Measurements from ENCODE around the gene TEN1.
A peak's percentile ranks its signal among the peaks of the same experiment; 100 is the strongest.

The TEN1 gene

DNA sequence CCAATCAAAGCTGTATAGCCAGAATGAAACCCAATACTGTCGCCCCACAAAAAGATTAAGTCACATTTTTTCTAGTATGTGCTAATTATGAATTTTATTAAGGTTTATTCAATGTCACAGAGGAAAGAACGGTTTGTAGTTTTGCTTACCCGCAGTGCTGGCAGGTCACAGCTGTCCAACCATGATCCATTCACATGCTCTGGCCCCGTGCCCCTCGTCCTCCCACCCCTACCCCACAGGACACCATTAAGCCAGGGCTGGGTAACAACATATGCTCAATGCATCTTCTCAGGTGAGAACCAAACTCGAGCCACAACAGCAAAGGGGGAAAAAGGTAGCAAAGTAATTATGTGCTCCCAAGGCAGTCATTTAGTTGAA is 37.6 kb upstream of the TEN1 start:
- TF ChIP-seq, protein P1, sequence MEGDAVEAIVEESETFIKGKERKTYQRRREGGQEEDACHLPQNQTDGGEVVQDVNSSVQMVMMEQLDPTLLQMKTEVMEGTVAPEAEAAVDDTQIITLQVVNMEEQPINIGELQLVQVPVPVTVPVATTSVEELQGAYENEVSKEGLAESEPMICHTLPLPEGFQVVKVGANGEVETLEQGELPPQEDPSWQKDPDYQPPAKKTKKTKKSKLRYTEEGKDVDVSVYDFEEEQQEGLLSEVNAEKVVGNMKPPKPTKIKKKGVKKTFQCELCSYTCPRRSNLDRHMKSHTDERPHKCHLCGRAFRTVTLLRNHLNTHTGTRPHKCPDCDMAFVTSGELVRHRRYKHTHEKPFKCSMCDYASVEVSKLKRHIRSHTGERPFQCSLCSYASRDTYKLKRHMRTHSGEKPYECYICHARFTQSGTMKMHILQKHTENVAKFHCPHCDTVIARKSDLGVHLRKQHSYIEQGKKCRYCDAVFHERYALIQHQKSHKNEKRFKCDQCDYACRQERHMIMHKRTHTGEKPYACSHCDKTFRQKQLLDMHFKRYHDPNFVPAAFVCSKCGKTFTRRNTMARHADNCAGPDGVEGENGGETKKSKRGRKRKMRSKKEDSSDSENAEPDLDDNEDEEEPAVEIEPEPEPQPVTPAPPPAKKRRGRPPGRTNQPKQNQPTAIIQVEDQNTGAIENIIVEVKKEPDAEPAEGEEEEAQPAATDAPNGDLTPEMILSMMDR (IDR thresholded peaks at IDR 0.05): no peak
- no peak for DNase-seq (ENCODE audit: low spot score)
- Histone ChIP-seq H3K4me3 (peak overlapping the region; percentile 90), H3K27ac (peak overlapping the region in 1 of 2 donors; percentile 88)

DNA sequence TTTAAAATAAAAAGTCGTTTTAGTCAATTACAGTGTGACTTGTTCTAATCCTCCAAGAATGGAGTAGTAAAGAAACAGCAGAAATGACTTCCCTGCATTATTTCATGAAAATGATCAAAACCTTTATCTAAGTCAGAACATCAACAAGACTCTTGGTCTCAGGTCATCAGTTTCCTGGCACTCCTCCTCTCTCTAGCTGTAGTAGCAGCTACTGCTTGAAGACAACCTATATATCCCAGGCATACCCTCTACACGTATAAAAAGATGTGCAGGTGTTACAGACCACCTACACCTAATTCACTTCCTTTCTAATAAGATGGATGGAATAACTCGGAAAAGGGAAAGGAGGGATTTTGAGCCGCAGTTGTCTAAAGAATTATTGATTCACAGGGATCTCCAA is 36.6 kb upstream of the TEN1 start:
- H3K27ac ChIP-seq: no peak overlapping the region

DNA sequence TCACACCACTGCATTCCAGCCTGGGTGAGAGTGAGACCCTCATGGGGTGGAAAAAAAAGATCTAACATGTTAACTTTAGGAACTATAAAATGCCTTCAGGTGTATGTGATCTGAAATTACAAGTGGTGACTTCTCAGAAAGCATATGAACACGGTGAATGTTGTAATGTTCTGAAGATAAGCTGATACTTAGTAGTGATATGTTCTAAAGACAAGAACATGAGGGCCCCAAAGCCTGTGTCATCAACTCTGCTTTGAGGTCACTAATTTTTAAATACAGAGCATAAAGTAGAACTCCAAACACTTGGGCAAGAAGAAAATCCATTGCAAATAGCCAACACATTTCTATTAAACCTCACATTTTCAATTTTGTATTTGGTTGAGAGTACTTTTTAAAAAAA is 35.5 kb upstream of the TEN1 start:
- H3K27ac ChIP-seq: no peak overlapping the region
- DNase-seq (ENCODE audit: low spot score): no peak
- TF ChIP-seq, protein P1 (IDR thresholded peaks at IDR 0.05): no peak
- no peak overlapping the region for H3K4me3 ChIP-seq

More for the DNA sequence above, 36.6 kb upstream of the TEN1 start:
- H3K4me3 ChIP-seq: no peak overlapping the region
- no peak for DNase-seq (ENCODE audit: low spot score)
- TF ChIP-seq, protein P1 (IDR thresholded peaks at IDR 0.05): no peak

DNA sequence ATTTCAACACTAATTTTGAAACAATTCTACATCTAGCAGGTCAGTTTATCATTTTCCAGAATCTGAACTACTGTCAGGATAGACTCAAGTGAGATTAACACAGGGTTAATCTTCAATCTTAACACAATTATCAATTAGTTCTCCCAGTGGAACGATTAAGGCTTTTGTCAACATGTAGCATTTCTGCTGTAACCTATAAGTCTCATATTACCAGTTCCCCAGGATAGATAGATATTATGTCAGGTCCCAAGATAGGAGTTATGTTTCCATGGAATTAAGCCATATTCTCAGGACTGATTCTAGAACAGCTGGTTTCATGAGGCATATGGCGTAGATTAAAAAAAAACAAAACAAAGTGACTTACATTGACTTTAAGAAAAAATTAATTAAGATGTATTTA is 33.8 kb upstream of the TEN1 start:
- TF ChIP-seq, protein P1 (IDR thresholded peaks at IDR 0.05): no peak
- no peak for DNase-seq (ENCODE audit: low spot score)
- Histone ChIP-seq H3K27ac (no peak overlapping the region), H3K4me3 (no peak overlapping the region)

DNA sequence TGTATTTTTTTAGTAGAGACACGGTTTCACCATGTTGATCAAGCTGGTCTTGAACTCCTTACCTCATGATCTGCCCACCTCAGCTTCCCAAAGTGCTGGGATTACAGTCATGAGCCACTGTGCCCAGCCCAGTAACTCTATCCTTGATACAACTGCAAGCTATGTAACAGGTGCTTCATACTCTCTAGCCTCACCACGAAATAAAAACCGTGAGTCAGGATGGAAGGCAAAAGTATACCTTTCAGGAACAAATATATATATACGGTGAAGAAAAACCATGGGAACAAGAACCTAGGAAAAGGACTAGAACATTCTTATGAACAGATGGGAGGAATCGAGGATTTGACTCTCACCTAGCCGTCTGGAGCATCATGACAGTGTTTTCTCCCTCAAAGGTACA is 28.6 kb upstream of the TEN1 start:
- H3K4me3 ChIP-seq: no peak overlapping the region
- TF ChIP-seq, protein P1 (IDR thresholded peaks at IDR 0.05): no peak
- no peak for DNase-seq (ENCODE audit: low spot score)
- H3K27ac ChIP-seq: no peak overlapping the region

DNA sequence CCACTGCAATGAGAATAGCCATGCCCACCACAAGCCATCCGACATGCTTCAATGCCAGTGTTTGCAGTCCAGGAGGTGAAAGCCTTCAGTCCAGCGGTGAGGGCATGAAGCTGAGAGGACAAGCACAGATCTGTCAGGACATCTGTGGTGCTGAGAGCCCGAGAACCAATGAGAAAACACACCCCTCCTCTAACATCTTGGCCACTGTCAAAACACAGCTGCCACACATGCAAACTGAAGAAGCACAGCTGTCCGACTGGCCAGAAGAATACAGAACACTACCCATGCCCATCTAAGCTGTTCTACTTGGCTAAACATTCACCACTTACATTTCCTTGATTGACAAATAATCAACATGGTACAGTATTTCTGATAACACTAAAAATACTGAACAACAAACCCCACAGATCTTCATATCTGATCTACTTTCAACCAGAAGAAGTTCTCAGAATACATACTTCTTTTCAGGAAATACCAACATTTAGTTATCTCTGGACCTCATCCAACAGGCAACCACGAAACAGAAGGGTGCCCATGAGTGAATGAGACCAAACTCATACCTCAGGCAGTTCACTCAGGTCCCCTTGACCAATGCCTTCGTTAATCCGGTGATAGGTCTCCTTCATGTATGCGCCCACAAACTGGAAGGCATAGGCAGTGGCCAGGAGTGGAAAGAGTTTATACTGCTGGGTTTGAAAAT is 28.0 kb upstream of the TEN1 start:
- DNase-seq (ENCODE audit: low spot score): no peak
- TF ChIP-seq, protein P1 (IDR thresholded peaks at IDR 0.05): no peak

DNA sequence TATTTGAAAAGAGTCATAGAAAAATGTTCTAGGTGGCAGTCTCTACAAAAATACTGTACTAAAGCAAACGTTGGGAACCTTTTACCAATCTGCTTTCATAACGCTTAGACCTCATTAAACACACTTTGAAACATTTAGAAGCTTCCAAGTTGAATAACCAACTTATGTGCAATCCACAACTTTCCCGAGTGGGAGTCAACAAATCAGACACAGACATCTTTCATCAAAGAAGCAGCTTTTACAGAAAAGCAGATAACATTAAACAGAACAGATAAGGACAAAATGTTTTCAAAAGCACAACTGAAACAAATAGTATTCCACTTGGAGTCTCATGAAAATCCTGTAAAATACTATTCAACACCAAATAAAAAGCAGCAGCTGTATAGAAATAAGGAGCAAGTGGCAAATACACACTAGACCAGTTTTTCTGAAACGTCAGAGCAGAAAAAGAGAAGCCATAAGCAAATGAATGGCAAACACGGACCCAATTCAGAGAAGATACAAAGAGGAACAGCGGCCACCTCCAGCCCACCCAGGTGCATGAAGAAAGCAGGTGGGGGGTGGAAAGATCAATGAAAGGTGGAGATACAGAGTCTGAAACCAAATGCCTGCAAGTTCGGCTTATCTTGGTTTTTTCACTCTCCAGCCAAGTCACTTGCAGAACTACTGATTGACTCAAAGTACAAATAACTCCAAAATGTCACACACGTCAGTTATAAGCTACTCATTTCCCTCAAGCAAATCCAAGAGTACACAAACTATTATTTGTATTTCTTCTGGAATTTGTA is 19.8 kb upstream of the TEN1 start:
- no peak for DNase-seq (ENCODE audit: low spot score)
- TF ChIP-seq, protein P1 (IDR thresholded peaks at IDR 0.05): no peak
- Histone ChIP-seq H3K27ac (no peak overlapping the region), H3K4me3 (no peak overlapping the region)

More for the DNA sequence above, 28.0 kb upstream of the TEN1 start:
- Histone ChIP-seq H3K27ac (no peak overlapping the region), H3K4me3 (no peak overlapping the region)
